Body of pancreas (tissue), 4 donors: Measurements from ENCODE around the gene RIT2. TPM values are rescaled to one million over a fixed set of nuclear protein-coding genes. Genes with fewer than 3 reads are reported as not detected.
"Not testable (repeated sequence)": the region's sequence is repeated elsewhere in the genome, so short reads cannot be mapped to it uniquely, and the experiment has no call there.

Experiments
- ATAC-seq: fragments of 150-250 bp; one replicate; pipeline ENCODE4 v1.9.1; 2016
- DNase-seq, 4 donors: peaks; one replicate each; pipeline ENCODE4 v3.0.0-alpha.2; 2019
- H3K27ac ChIP-seq, 4 donors: fragments of 200-600 bp; sonication (generic); 1 replicate in 3 of 4; 2 replicates in 1 of 4; pipeline versions ENCODE4 v1.5.1 to v1.6.1; 2016 to 2019; ENCODE audit warnings: mild to moderate bottlenecking in 1 of 4, mixed read lengths in 1 of 4, moderate library complexity in 1 of 4
- H3K27me3 ChIP-seq, 2 donors: fragments of 200-600 bp; sonication (generic); one replicate each; pipeline ENCODE4 v1.6.0; 2016; ENCODE audit warnings: mild to moderate bottlenecking in 1 of 2
- H3K36me3 ChIP-seq, 2 donors: fragments of 200-600 bp; sonication (generic); replicated peaks in 1 of 2; 2 replicates each; pipeline ENCODE4 v1.5.1; 2016; ENCODE audit warnings: low read depth in 2 of 2; ENCODE audit not compliant: insufficient read depth in 1 of 2
- H3K4me1 ChIP-seq: fragments of 200-600 bp; sonication (generic); one replicate; pipeline ENCODE4 v1.6.0; 2016
- H3K4me3 ChIP-seq, 2 donors: fragments of 200-600 bp; sonication (generic); 1 replicate in 1 of 2; 2 replicates in 1 of 2; pipeline ENCODE4 v1.5.1; 2016 to 2019
- H3K9me3 ChIP-seq, 3 donors: fragments of 200-600 bp; sonication (generic); 1 replicate in 2 of 3; 2 replicates in 1 of 3; pipeline ENCODE4 v1.5.1; 2016
- CTCF ChIP-seq, 7 experiments: fragments of 450-650 bp in 4 of 7; fragments of 200-600 bp in 3 of 7; sonication (generic) in 3 of 7; IDR thresholded peaks; one replicate each; pipeline ENCODE4 v1.5.1; 2016 to 2019; ENCODE audit warnings: antibody characterized with exemption in 7 of 7
- POLR2A ChIP-seq, 3 donors: fragments of 450-650 bp; IDR thresholded peaks; one replicate each; pipeline ENCODE4 v1.6.1; 2016; ENCODE audit warnings: antibody characterized with exemption in 3 of 3, mild to moderate bottlenecking in 2 of 3
- WGBS, 2 donors: methylation state at CpG; one replicate each; pipeline ENCODE4 v1.1.5; 2017; 5-methylcytosine and 5-hydroxymethylcytosine counted together
- intact Hi-C: fragments of 100-400 bp; cut with DNase I; formaldehyde crosslinking; loops from one replicate; pipeline ENCODE4 v1.15.1; 2023
- total RNA-seq, 2 donors: library from RNA; depleted of rRNA; stranded (reverse); fragments of >200 nt; gene quantifications; one replicate each; pipeline ENCODE4 v1.1.0, GENCODE V29; 2016

RIT2 gene
- total RNA-seq, 2 donors from 2014 or later: not detected

GRCh38 chr18:42801706-42802105 is 313.8 kb downstream of the RIT2 start:
- no peaks in the 10 kb centered on the region for H3K4me1 ChIP-seq
- intact Hi-C loops: no loop called here
- no peaks in the 10 kb centered on the region for H3K36me3 ChIP-seq
- ATAC-seq (no peak), DNase-seq (no peak)
- H3K27me3 ChIP-seq: no peaks in the 10 kb centered on the region
- no peaks in the 10 kb centered on the region for H3K9me3 ChIP-seq
- WGBS, 2 donors: 71 to 73% methylated on average over 2 of the region's 2 CpGs
- H3K27ac ChIP-seq: no peak overlapping the region
- no peak overlapping the region for H3K4me3 ChIP-seq
- TF ChIP-seq POLR2A (IDR thresholded peaks at IDR 0.05): no peak
- TF ChIP-seq CTCF (IDR thresholded peaks at IDR 0.05): no peak

DNA sequence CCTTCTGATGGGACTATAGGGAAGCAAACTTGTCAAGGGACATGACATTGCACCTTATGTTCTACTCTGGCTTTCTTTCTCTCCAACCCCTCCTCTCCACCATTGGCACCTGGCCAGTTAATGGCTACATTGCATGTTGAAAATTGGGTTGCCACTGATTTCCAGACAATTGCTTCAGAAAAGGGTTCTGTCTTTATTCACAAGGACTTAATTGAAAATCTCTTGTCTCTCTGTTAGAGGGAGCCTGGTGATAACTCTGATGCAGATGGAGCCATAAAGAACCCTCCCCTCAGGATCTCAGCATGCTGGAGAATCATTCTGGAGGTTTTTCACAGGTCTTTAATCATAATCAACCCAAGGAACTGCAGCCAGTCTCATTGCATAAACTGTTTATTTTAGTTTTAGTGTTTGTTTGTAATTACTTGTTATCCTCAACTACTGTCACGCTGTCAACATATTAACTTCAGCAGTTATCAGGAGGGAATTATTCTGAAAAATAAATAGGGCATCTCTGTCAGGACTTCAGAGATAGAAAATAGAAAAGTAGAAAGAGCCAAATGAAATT is 316.8 kb downstream of the RIT2 start:
- 30 to 53% methylated on average over 1 of the region's 1 CpG for WGBS, 2 donors
- H3K4me1 ChIP-seq: no peaks in the 10 kb centered on the region
- intact Hi-C loops: no loop called here
- H3K36me3 ChIP-seq: no peaks in the 10 kb centered on the region
- no peak overlapping the region for H3K27ac ChIP-seq
- TF ChIP-seq POLR2A (IDR thresholded peaks at IDR 0.05) (no peak), CTCF (IDR thresholded peaks at IDR 0.05) (no peak)
- H3K4me3 ChIP-seq: no peak overlapping the region
- ATAC-seq: no peak
- no peaks in the 10 kb centered on the region for H3K27me3 ChIP-seq
- H3K9me3 ChIP-seq: no peaks in the 10 kb centered on the region
- no peak for DNase-seq

GRCh38 chr18:42795213-42795789 is 320.2 kb downstream of the RIT2 start:
- intact Hi-C loops, H3K36me3 ChIP-seq, H3K4me3 ChIP-seq, H3K27ac ChIP-seq, ATAC-seq, H3K4me1 ChIP-seq, DNase-seq, H3K27me3 ChIP-seq, H3K9me3 ChIP-seq: not testable (repeated sequence)
- 85% methylated on average over 26 of the region's 33 CpGs; no CpG with 5 or more reads in 1 of the 2 donors for WGBS, 2 donors

DNA sequence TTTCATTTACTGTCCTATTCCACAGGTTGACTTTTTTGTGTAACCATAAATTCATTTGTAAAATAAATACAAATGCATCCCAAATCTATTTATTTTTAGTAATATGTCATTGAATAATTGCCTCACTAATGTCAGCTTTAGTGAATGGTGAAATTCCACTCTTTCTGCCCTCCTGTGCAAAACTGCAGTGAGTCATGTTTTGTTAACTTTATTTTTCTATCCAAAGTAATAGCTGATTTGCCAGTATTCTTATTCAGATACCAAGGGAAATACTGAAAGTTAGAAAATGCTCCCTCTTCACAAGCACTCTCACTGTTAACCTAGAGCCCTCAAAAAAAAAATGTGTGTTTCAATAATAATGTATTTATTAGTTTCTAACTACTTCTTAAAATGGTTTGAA is 322.8 kb downstream of the RIT2 start:
- DNase-seq: no peak
- no peak overlapping the region for H3K27ac ChIP-seq
- H3K4me3 ChIP-seq: no peak overlapping the region
- intact Hi-C loops: no loop called here
- no peaks in the 10 kb centered on the region for H3K9me3 ChIP-seq
- TF ChIP-seq POLR2A (IDR thresholded peaks at IDR 0.05): no peak
- no peak for TF ChIP-seq CTCF (IDR thresholded peaks at IDR 0.05)
- H3K4me1 ChIP-seq: no peaks in the 10 kb centered on the region
- no peaks in the 10 kb centered on the region for H3K36me3 ChIP-seq
- no peak for ATAC-seq
- no peaks in the 10 kb centered on the region for H3K27me3 ChIP-seq

DNA sequence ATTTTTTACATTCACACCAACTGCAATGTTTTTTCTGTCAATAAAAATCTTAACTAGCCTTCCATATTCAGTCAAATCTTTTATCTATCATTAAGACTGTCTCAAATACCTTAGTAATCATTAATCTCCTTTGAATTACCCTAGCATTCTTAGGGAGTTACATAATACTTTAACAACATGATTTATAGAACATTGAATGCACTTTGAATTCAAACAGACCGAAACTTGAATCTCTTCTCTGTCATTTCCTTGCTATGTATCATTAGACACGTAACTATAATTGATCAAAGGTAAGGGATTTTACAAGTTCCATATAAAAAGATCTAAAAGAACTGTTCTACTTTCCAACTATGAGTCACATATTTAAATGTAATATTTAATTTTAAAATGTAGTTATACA is 330.9 kb downstream of the RIT2 start:
- DNase-seq: no peak
- WGBS, 2 donors: 21 to 23% methylated on average over 2 of the region's 2 CpGs
- TF ChIP-seq POLR2A (IDR thresholded peaks at IDR 0.05) (no peak), CTCF (IDR thresholded peaks at IDR 0.05) (no peak)

More for the DNA sequence above, 330.9 kb downstream of the RIT2 start:
- H3K9me3 ChIP-seq: no peaks in the 10 kb centered on the region
- ATAC-seq: no peak
- no peak overlapping the region for H3K4me3 ChIP-seq
- intact Hi-C loops: no loop called here
- no peaks in the 10 kb centered on the region for H3K36me3 ChIP-seq
- H3K27me3 ChIP-seq: no peaks in the 10 kb centered on the region
- peaks cover 8% of the 10 kb centered on the region for H3K4me1 ChIP-seq
- no peak overlapping the region for H3K27ac ChIP-seq
